RCC 7860 (cell line): Measurements from ENCODE around the gene DPP10.
"Not testable (repeated sequence)": the region's sequence is repeated elsewhere in the genome, so short reads cannot be mapped to it uniquely, and the experiment has no call there.

Experiments used
- DNase-seq: peaks from one replicate; pipeline ENCODE4 v3.0.0-alpha.2; 2015; ENCODE audit warnings: low spot score
- FAIRE-seq: peaks from 2 replicates; lab custom pipeline; 2012; peaks lifted over from hg19 to GRCh38; lab: Jason Lieb, UNC

The DPP10 gene

DNA sequence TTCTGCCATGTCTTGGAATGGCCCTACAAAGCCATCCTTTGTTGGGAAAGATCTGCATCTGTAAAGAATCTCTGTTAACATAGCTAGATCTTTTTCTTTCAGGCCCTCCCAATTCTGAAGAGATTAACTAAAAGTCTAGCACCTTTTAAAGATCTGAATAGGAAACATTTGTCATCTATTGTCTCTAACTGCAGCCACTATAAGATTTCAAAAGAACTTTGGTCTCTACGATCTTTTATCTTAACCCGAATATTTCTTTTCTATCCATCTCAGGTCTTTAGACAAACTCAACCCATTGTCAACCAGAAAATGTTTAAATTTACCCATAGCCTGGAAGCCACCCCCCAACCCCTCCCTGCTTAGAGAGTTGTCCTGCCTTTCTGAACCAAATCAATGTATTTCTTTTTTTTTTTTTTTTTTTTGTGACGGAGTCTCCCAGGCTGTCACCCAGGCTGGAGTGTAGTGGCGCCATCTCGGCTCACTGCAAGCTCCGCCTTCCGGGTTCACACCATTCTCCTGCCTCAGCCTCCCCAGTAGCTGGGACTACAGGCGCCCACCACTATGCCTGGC is 643.7 kb downstream of the DPP10 start:
- FAIRE-seq, DNase-seq: not testable (repeated sequence)

GRCh38 chr2:115094441-115094840 is 652.0 kb downstream of the DPP10 start:
- FAIRE-seq: no peak
- DNase-seq: no peak

DNA sequence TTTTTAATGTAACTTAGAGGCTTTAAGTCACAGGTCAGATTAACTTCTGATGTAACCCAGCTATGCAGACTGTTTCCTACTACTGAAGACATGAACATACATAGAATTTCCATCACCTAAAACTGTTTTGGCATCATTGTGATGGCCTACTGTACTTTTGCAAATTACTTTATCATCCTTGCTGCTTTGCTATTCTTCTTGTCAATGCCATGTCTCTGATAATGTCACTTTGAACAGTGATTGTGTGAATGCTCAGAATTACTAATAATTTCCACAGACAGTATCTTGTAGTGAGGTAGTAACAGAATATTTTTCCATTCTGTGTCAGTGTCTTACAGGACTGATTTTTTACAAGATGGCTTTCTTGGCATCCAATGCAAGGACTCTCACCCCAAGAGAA is 663.5 kb downstream of the DPP10 start:
- no peak for FAIRE-seq

DNA sequence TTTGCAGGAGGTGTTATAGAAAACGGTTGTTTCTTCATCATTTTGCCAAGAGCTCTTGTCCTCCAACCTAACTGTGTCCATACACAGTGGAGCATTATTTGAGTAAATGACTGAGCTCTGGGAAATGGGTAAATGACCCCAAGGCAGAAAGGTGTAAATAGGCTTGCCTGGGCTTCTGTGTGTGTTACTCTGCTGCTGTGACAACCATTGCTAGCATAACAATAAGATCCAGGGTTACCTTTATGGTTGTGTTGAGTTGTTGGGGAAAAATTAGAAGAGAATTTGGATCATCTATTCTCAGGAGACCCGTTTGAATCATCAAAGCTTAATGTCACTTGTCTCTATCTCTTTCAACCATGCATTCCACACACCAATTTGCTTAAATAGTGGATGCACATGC is 672.7 kb downstream of the DPP10 start:
- FAIRE-seq: no peak
- no peak for DNase-seq

More for the DNA sequence above, 663.5 kb downstream of the DPP10 start:
- DNase-seq: no peak

GRCh38 chr2:115118306-115118705 is 675.9 kb downstream of the DPP10 start:
- FAIRE-seq: no peak
- DNase-seq: no peak

DNA sequence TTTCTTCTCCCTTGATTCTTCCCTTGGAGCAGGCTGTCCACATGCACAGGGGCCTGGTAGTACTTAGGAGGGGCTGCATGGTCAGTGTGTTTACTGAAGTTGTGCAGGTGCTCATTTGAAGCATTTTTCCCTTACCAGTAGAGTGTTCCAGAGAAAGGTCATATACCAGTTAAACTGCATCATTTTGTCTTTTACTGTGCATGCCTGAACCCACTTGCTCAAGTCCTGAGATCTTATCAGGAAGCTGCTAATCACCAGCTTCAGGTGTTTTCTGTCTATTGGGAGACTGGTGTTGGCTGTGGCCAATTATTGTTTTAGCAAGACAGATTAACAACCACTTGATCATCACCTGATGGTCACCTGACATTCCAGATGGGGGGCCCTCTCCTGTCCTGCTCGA is 676.6 kb downstream of the DPP10 start:
- FAIRE-seq (no peak), DNase-seq (no peak)

- DNase-seq: no peak
- FAIRE-seq: no peak
Observed at GRCh38 chr2:115122701-115123100, 680.3 kb downstream of the DPP10 start.

- DNase-seq: no peak
- FAIRE-seq: no peak
Observed at GRCh38 chr2:115124817-115125216, 682.4 kb downstream of the DPP10 start.

- DNase-seq (no peak), FAIRE-seq (no peak)
Observed at GRCh38 chr2:115129536-115129935, 687.1 kb downstream of the DPP10 start.

DNA sequence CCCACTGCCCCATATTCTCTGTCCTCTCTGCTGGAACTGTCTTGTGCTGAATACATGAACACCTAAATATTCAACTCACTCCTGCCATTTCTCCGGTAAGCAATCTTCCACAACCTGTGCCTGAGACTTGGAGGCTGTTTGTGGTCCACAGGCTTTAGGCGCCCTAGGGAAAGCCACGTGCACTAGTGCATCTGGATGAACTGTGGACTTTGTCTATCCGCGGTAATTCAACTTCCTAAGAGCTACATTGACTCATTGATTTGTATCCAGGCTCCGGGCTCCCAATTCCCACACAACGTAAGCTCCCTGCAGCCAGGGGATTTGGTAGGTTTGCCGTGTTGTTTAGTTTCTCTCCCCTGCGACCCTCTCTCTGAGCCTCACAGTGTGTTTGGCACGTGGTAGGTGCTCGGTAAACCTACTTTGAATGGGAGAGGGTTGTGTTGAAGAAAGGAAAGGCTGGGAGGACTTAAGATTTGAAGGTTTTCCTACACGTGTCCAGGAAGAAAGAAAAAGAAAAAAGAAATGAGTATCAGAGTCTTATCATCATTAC is 718.2 kb downstream of the DPP10 start:
- DNase-seq (no peak), FAIRE-seq (no peak)

- DNase-seq: no peak
Observed at GRCh38 chr2:115161081-115161770, 718.8 kb downstream of the DPP10 start.

GRCh38 chr2:115161771-115162493 is 719.5 kb downstream of the DPP10 start:
- FAIRE-seq (no peak), DNase-seq (no peak)

More at GRCh38 chr2:115161081-115161770, 718.8 kb downstream of the DPP10 start:
- no peak for FAIRE-seq

- FAIRE-seq (no peak), DNase-seq (no peak)
Observed at GRCh38 chr2:115162494-115163293, 720.3 kb downstream of the DPP10 start.

DNA sequence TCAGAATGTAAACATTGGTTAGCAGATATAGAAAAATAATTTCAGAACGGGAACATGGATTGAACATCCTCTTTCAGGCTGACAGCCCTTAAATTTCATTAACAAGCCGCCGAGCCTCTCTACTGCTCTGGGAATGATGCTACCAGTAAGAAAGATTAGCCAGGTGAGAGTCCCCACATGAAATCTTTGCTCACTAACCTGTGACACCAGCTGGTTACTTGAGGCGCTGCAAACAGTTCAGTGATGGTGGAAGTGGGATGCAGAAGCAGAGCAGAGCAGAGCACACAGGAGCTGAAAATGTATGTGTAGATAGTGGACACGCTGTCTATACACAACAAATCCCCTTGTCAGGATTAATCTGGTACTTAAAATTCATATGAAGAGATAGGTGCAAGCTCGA is 721.1 kb downstream of the DPP10 start:
- DNase-seq (no peak), FAIRE-seq (no peak)

- FAIRE-seq (no peak), DNase-seq (no peak)
Observed at GRCh38 chr2:115165529-115166109, 723.2 kb downstream of the DPP10 start.

- DNase-seq (no peak), FAIRE-seq (no peak)
Observed at GRCh38 chr2:115168457-115168856, 726.0 kb downstream of the DPP10 start.

- FAIRE-seq (no peak), DNase-seq (no peak)
Observed at GRCh38 chr2:115169814-115170213, 727.4 kb downstream of the DPP10 start.

- DNase-seq (no peak), FAIRE-seq (no peak)
Observed at GRCh38 chr2:115171751-115172150, 729.3 kb downstream of the DPP10 start.

- DNase-seq: no peak
Observed at GRCh38 chr2:115174651-115175050, 732.2 kb downstream of the DPP10 start.

DNA sequence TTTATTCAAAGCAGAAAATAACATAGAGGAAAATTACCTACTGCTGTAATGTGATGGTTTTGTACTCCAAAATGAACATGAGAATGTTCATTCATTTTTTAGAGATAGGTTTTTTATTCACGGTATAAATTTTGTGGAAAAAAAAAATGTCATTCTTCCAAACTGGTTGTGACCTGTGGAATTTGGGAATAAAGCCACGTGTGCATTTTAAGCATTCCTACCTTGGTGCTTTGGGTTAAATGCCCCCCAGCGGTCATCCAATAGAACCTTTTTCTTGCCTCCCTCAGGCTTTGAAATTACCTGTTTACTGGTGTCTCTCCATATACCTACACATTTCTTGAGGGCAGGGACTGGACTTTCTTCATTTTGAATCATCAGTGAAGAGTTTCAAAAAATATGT is 740.7 kb downstream of the DPP10 start:
- DNase-seq: no peak
- FAIRE-seq: no peak

More at GRCh38 chr2:115174651-115175050, 732.2 kb downstream of the DPP10 start:
- FAIRE-seq: no peak

GRCh38 chr2:115190459-115190858 is 748.0 kb downstream of the DPP10 start:
- DNase-seq (no peak), FAIRE-seq (no peak)
